KMS-11 (cell line): ENCODE measurements around the gene TRIP12.

Experiments used
- H2AFZ ChIP-seq: fragments of 200-600 bp; sonication (generic); 2 replicates; pipeline ENCODE4 v1.6.1; 2016; ENCODE audit warnings: antibody characterized with exemption, mixed run types, low read depth
- H3K27ac ChIP-seq: fragments of 200-600 bp; sonication (generic); 2 replicates; pipeline ENCODE4 v1.6.1; 2016; ENCODE audit warnings: mild to moderate bottlenecking, mixed run types
- H3K27me3 ChIP-seq: fragments of 200-600 bp; sonication (generic); 2 replicates; pipeline ENCODE4 v1.6.1; 2017; ENCODE audit warnings: mild to moderate bottlenecking, low read depth, mixed run types, moderate library complexity; ENCODE audit not compliant: insufficient read depth
- H3K36me3 ChIP-seq: fragments of 200-600 bp; sonication (generic); 2 replicates; pipeline ENCODE4 v1.6.1; 2017; ENCODE audit warnings: mild to moderate bottlenecking, mixed run types; ENCODE audit not compliant: insufficient read depth
- H3K4me1 ChIP-seq: fragments of 200-600 bp; sonication (generic); 2 replicates; pipeline ENCODE4 v1.6.1; 2016; ENCODE audit warnings: mild to moderate bottlenecking, low read depth, mixed run types; ENCODE audit not compliant: poor library complexity, severe bottlenecking
- H3K4me2 ChIP-seq: fragments of 200-600 bp; sonication (generic); 2 replicates; pipeline ENCODE4 v1.7.0; 2016; ENCODE audit warnings: mild to moderate bottlenecking, mixed run types
- H3K4me3 ChIP-seq: fragments of 200-600 bp; sonication (generic); IDR thresholded peaks from 2 replicates; pipeline ENCODE4 v1.6.1; 2017; ENCODE audit warnings: low read depth, low read length, mixed read lengths; ENCODE audit not compliant: insufficient read depth
- H3K79me2 ChIP-seq: fragments of 200-600 bp; sonication (generic); 2 replicates; pipeline ENCODE4 v1.6.1; 2016; ENCODE audit warnings: low read depth, mixed run types; ENCODE audit not compliant: insufficient read depth
- H3K9ac ChIP-seq: fragments of 200-600 bp; sonication (generic); 2 replicates; pipeline ENCODE4 v1.6.1; 2016; ENCODE audit warnings: mild to moderate bottlenecking, mixed run types
- H4K20me1 ChIP-seq: fragments of 200-600 bp; sonication (generic); 2 replicates; pipeline ENCODE4 v1.6.1; 2016; ENCODE audit warnings: mild to moderate bottlenecking, mixed run types; ENCODE audit not compliant: insufficient read depth
- CTCF ChIP-seq: fragments of 200-600 bp; sonication (generic); conservative IDR thresholded peaks from 2 replicates; pipeline ENCODE4 v1.6.1; 2017; ENCODE audit warnings: low read depth, mild to moderate bottlenecking, antibody characterized with exemption, low read length, moderate library complexity, mixed read lengths

Gene TRIP12

GRCh38 chr2:229945975-229946374 is 24.2 kb upstream of the TRIP12 start:
- Histone ChIP-seq H3K27me3 (no peaks in the 10 kb centered on the region), H3K36me3 (no peaks in the 10 kb centered on the region), H4K20me1 (no peaks in the 10 kb centered on the region), H3K9ac (no peak overlapping the region), H3K4me1 (no peaks in the 10 kb centered on the region), H3K79me2 (no peaks in the 10 kb centered on the region), H3K27ac (no peak overlapping the region), H3K4me2 (no peak overlapping the region), H2AFZ (no peak overlapping the region), H3K4me3 (no peak overlapping the region)
- TF ChIP-seq CTCF, result no peak

GRCh38 chr2:229943770-229944449 is 22.1 kb upstream of the TRIP12 start:
- TF ChIP-seq CTCF, result no peak
- Histone ChIP-seq H3K27me3 (no peaks in the 10 kb centered on the region), H3K4me3 (no peak overlapping the region), H2AFZ (no peak overlapping the region), H3K36me3 (no peaks in the 10 kb centered on the region), H3K4me1 (no peaks in the 10 kb centered on the region), H3K9ac (no peak overlapping the region), H3K27ac (no peak overlapping the region), H3K79me2 (no peaks in the 10 kb centered on the region), H4K20me1 (no peaks in the 10 kb centered on the region), H3K4me2 (no peak overlapping the region)

- Histone ChIP-seq H3K27ac (no peak overlapping the region), H3K27me3 (no peaks in the 10 kb centered on the region), H3K79me2 (no peaks in the 10 kb centered on the region), H3K9ac (no peak overlapping the region), H3K4me3 (no peak overlapping the region), H3K4me2 (no peak overlapping the region), H3K36me3 (no peaks in the 10 kb centered on the region), H4K20me1 (no peaks in the 10 kb centered on the region), H3K4me1 (no peaks in the 10 kb centered on the region), H2AFZ (no peak overlapping the region)
- no peak for TF ChIP-seq CTCF
Observed at GRCh38 chr2:229943171-229943570, 21.4 kb upstream of the TRIP12 start.

- H4K20me1 ChIP-seq, result no peaks in the 10 kb centered on the region
- no peaks in the 10 kb centered on the region for H3K36me3 ChIP-seq
- no peak overlapping the region for H3K4me3 ChIP-seq
- H3K79me2 ChIP-seq, result no peaks in the 10 kb centered on the region
- no peak overlapping the region for H3K9ac ChIP-seq
- no peak for TF ChIP-seq CTCF
- H3K27ac ChIP-seq, result no peak overlapping the region
- H3K27me3 ChIP-seq, result no peaks in the 10 kb centered on the region
- H2AFZ ChIP-seq, result no peak overlapping the region
- H3K4me2 ChIP-seq, result no peak overlapping the region
- no peaks in the 10 kb centered on the region for H3K4me1 ChIP-seq
Observed at GRCh38 chr2:229942671-229943070, 20.9 kb upstream of the TRIP12 start.
